H9 (cell line): ENCODE data around the gene MED27. TPM values are rescaled to one million over a fixed set of nuclear protein-coding genes. Genes with fewer than 3 reads are reported as not detected.

Experiments used
- DNase-seq: peaks from one replicate; pipeline ENCODE4 v3.0.0-alpha.2; 2017
- H2AFZ ChIP-seq: one replicate; pipeline ENCODE4 v1.6.1; 2013; ENCODE audit warnings: mild to moderate bottlenecking, low read length, control low read depth, moderate library complexity
- H2AK5ac ChIP-seq: 2 replicates; pipeline ENCODE4 v1.6.1; 2013; ENCODE audit warnings: low read length, control low read depth, mixed read lengths; ENCODE audit not compliant: insufficient read length
- H2BK120ac ChIP-seq: one replicate; pipeline ENCODE4 v1.6.1; 2013; ENCODE audit warnings: low read depth, mild to moderate bottlenecking, low read length, control low read depth, inconsistent platforms; ENCODE audit not compliant: poor library complexity, severe bottlenecking
- H2BK12ac ChIP-seq: 2 replicates; pipeline ENCODE4 v1.6.1; 2013; ENCODE audit warnings: low read length, control low read depth, mixed read lengths, low read depth; ENCODE audit not compliant: insufficient read length
- H2BK15ac ChIP-seq: 2 replicates; pipeline ENCODE4 v1.6.1; 2013; ENCODE audit warnings: low read depth, low read length, control low read depth
- H2BK20ac ChIP-seq: one replicate; pipeline ENCODE4 v1.6.1; 2013; ENCODE audit warnings: low read depth, mild to moderate bottlenecking, low read length, control low read depth, inconsistent platforms; ENCODE audit not compliant: poor library complexity, severe bottlenecking
- H2BK5ac ChIP-seq: 2 replicates; pipeline ENCODE4 v1.6.1; 2013; ENCODE audit warnings: low read length, control low read depth, mixed read lengths; ENCODE audit not compliant: insufficient read length
- H3K14ac ChIP-seq: 2 replicates; pipeline ENCODE4 v1.6.1; 2013; ENCODE audit warnings: low read length, control low read depth; ENCODE audit not compliant: insufficient read depth
- H3K18ac ChIP-seq: 2 replicates; pipeline ENCODE4 v1.6.1; 2013; ENCODE audit warnings: low read depth, mild to moderate bottlenecking, mixed read lengths, low read length, control low read depth; ENCODE audit not compliant: insufficient read length
- H3K23ac ChIP-seq: 2 replicates; pipeline ENCODE4 v1.6.1; 2013; ENCODE audit warnings: low read length, control low read depth, mixed read lengths, low read depth; ENCODE audit not compliant: insufficient read length
- H3K23me2 ChIP-seq: 2 replicates; pipeline ENCODE4 v1.6.1; 2013; ENCODE audit warnings: low read depth, mild to moderate bottlenecking, mixed read lengths, low read length, control low read depth; ENCODE audit not compliant: insufficient read length, poor library complexity, severe bottlenecking
- H3K27ac ChIP-seq: 2 replicates; pipeline ENCODE4 v1.5.1; 2013; ENCODE audit warnings: low read length, control low read depth, mixed read lengths, low read depth; ENCODE audit not compliant: insufficient read length
- H3K27me3 ChIP-seq: 2 replicates; pipeline ENCODE4 v1.6.1; 2013; ENCODE audit warnings: low read length, control low read depth, inconsistent platforms; ENCODE audit not compliant: insufficient read depth
- H3K4ac ChIP-seq: 2 replicates; pipeline ENCODE4 v1.6.1; 2013; ENCODE audit warnings: low read depth, mild to moderate bottlenecking, control low read depth, inconsistent platforms, low read length, moderate library complexity
- H3K4me1 ChIP-seq: 2 replicates; pipeline ENCODE4 v1.6.1; 2013; ENCODE audit warnings: low read length, control low read depth, inconsistent platforms; ENCODE audit not compliant: insufficient read depth
- H3K4me2 ChIP-seq: 2 replicates; pipeline ENCODE4 v1.6.1; 2013; ENCODE audit warnings: low read length, control low read depth, mixed read lengths; ENCODE audit not compliant: insufficient read length, insufficient read depth
- H3K56ac ChIP-seq: 2 replicates; pipeline ENCODE4 v1.6.1; 2013; ENCODE audit warnings: low read depth, mild to moderate bottlenecking, mixed read lengths, low read length, control low read depth; ENCODE audit not compliant: insufficient read length
- H3K79me1 ChIP-seq: 2 replicates; pipeline ENCODE4 v1.6.1; 2013; ENCODE audit warnings: low read depth, mild to moderate bottlenecking, moderate library complexity, low read length, control low read depth, inconsistent platforms; ENCODE audit not compliant: insufficient read depth, poor library complexity, severe bottlenecking
- H3K79me2 ChIP-seq: 2 replicates; pipeline ENCODE4 v1.6.1; 2013; ENCODE audit warnings: low read length, control low read depth, inconsistent platforms; ENCODE audit not compliant: insufficient read depth
- H3K9ac ChIP-seq: 2 replicates; pipeline ENCODE4 v1.6.1; 2013; ENCODE audit warnings: low read length, control low read depth, mixed read lengths; ENCODE audit not compliant: insufficient read length; ENCODE audit errors: extremely low read depth
- H3K9me3 ChIP-seq: one replicate; pipeline ENCODE4 v1.6.1; 2013; ENCODE audit warnings: low read depth, low read length, inconsistent platforms; ENCODE audit not compliant: control insufficient read depth
- H3T11ph ChIP-seq: one replicate; pipeline ENCODE4 v1.6.1; 2013; ENCODE audit warnings: mild to moderate bottlenecking, low read length, control low read depth, inconsistent platforms
- H4K20me1 ChIP-seq: one replicate; pipeline ENCODE4 v1.6.1; 2013; ENCODE audit not compliant: control insufficient read depth, insufficient read length, insufficient read depth
- H4K5ac ChIP-seq: 2 replicates; pipeline ENCODE4 v1.6.1; 2013; ENCODE audit warnings: low read depth, mild to moderate bottlenecking, mixed read lengths, low read length, control low read depth; ENCODE audit not compliant: insufficient read length
- H4K8ac ChIP-seq: replicated peaks from 2 replicates; pipeline ENCODE4 v1.6.1; 2013; ENCODE audit warnings: low read length, control low read depth, mixed read lengths, low read depth; ENCODE audit not compliant: insufficient read length
- H4K91ac ChIP-seq: 2 replicates; pipeline ENCODE4 v1.6.1; 2013; ENCODE audit warnings: low read depth, mild to moderate bottlenecking, moderate library complexity, mixed read lengths, low read length, control low read depth; ENCODE audit not compliant: insufficient read length
- H3K27ac Mint-ChIP-seq, 3 experiments: 2 replicates in 2 of 3; 3 replicates in 1 of 3; pipeline ENCODE4 v1.8.0; 2020 to 2021; ENCODE audit warnings: mixed read lengths in 3 of 3, mild to moderate bottlenecking in 1 of 3, moderate library complexity in 1 of 3
- H3K27me3 Mint-ChIP-seq: 2 replicates; pipeline ENCODE4 v1.8.0; 2021; ENCODE audit warnings: low read depth, mild to moderate bottlenecking, moderate library complexity, mixed read lengths
- H3K36me3 Mint-ChIP-seq, 3 experiments: 2 replicates in 2 of 3; 3 replicates in 1 of 3; pipeline ENCODE4 v1.8.0; 2020 to 2021; ENCODE audit warnings: low read depth in 3 of 3, mixed read lengths in 3 of 3; ENCODE audit not compliant: insufficient read depth in 1 of 3
- H3K4me1 Mint-ChIP-seq, 2 experiments: 2 replicates each; pipeline ENCODE4 v1.8.0; 2020; ENCODE audit warnings: mixed read lengths in 2 of 2
- H3K4me3 Mint-ChIP-seq, 2 experiments: 2 replicates in 1 of 2; 3 replicates in 1 of 2; pipeline ENCODE4 v1.8.0; 2020 to 2021; ENCODE audit warnings: mild to moderate bottlenecking in 2 of 2, mixed read lengths in 2 of 2, moderate library complexity in 1 of 2
- H3K9me3 Mint-ChIP-seq, 2 experiments: 2 replicates in 1 of 2; 3 replicates in 1 of 2; pipeline ENCODE4 v1.8.0; 2020; ENCODE audit warnings: mild to moderate bottlenecking in 2 of 2, mixed read lengths in 2 of 2, moderate library complexity in 1 of 2
- WGBS: extraction: QIAGEN DNeasy Blood & Tissue Kit; methylation state at CpG from one replicate; pipeline ENCODE4 v1.1.7; 2013; ENCODE audit warnings: missing lambda C conversion rate, low lambda C conversion rate, mixed read lengths; ENCODE audit not compliant: insufficient read length; ENCODE audit errors: extremely low coverage; 5-methylcytosine and 5-hydroxymethylcytosine counted together
- total RNA-seq: library from RNA; stranded (reverse); gene quantifications from 2 replicates; pipeline ENCODE4 v1.2.1, GENCODE V29; 2021
- TF ChIP-seq, protein P1 (sequence below): fragments of 200-600 bp; sonication (generic); conservative IDR thresholded peaks from 3 replicates; pipeline ENCODE4 v1.8.0; 2021; ENCODE audit warnings: antibody characterized with exemption, mild to moderate bottlenecking

Gene MED27
- total RNA-seq, 1 experiment from 2014 or later = 33.5 TPM

DNA sequence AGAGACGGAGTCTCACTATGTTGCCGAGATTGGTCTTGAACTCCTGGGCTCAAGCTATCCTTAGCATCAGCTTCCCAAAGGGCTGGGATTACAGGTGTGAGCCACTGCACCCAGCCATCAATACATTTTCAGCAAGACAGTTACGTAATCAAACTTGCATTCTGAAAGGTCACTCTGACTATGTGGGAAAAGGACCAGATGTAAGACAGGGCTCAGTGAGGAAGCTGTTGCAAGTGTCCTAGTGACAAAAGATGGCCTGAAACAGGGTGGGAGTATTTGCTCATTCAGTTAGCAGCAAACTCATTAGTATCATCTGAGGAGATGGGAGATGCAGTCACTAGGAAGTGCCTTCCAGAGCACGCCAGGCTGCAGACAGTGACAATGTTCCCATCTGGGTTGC lies 16.9 kb downstream of the MED27 start:
- no peak overlapping the region for H4K8ac ChIP-seq
- WGBS = no CpG with 5 or more reads among the region's 4 CpGs
- no peaks in the 10 kb centered on the region for H3K27me3 ChIP-seq
- H3K79me2 ChIP-seq = peaks cover 2% of the 10 kb centered on the region; the same call in 1 of the 2 replicates
- peaks cover 11 to 16% (median 12%) of the 10 kb centered on the region in 3 experiments for H3K36me3 Mint-ChIP-seq
- no peak overlapping the region for H3K23ac ChIP-seq
- no peak for DNase-seq
- no peak overlapping the region for H3K56ac ChIP-seq
- no peak overlapping the region for H2BK12ac ChIP-seq
- H3K18ac ChIP-seq = no peak overlapping the region
- no peak overlapping the region for H3K14ac ChIP-seq
- H4K5ac ChIP-seq = no peak overlapping the region
- H3K27ac ChIP-seq = no peak overlapping the region
- no peak overlapping the region for H3K4ac ChIP-seq
- peaks cover 0 to 9% of the 10 kb centered on the region in 2 experiments; a peak in 1 of 5 replicates for H3K9me3 Mint-ChIP-seq
- H3K23me2 ChIP-seq = no peaks in the 10 kb centered on the region
- H4K91ac ChIP-seq = no peak overlapping the region
- H3K4me3 Mint-ChIP-seq = no peak overlapping the region
- H3T11ph ChIP-seq = no peak overlapping the region
- no peak overlapping the region for H3K9ac ChIP-seq
- H2AK5ac ChIP-seq = no peak overlapping the region
- no peaks in the 10 kb centered on the region for H4K20me1 ChIP-seq
- H3K27me3 Mint-ChIP-seq = no peaks in the 10 kb centered on the region
- H3K27ac Mint-ChIP-seq = no peak overlapping the region
- no peaks in the 10 kb centered on the region; the same call in 1 of the 2 replicates for H3K4me1 ChIP-seq
- TF ChIP-seq, protein P1, sequence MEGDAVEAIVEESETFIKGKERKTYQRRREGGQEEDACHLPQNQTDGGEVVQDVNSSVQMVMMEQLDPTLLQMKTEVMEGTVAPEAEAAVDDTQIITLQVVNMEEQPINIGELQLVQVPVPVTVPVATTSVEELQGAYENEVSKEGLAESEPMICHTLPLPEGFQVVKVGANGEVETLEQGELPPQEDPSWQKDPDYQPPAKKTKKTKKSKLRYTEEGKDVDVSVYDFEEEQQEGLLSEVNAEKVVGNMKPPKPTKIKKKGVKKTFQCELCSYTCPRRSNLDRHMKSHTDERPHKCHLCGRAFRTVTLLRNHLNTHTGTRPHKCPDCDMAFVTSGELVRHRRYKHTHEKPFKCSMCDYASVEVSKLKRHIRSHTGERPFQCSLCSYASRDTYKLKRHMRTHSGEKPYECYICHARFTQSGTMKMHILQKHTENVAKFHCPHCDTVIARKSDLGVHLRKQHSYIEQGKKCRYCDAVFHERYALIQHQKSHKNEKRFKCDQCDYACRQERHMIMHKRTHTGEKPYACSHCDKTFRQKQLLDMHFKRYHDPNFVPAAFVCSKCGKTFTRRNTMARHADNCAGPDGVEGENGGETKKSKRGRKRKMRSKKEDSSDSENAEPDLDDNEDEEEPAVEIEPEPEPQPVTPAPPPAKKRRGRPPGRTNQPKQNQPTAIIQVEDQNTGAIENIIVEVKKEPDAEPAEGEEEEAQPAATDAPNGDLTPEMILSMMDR = no peak
- H2BK15ac ChIP-seq = no peak overlapping the region
- H2BK5ac ChIP-seq = no peak overlapping the region
- no peak overlapping the region for H2AFZ ChIP-seq
- H2BK120ac ChIP-seq = no peak overlapping the region
- H2BK20ac ChIP-seq = no peak overlapping the region
- H3K9me3 ChIP-seq = no peaks in the 10 kb centered on the region
- no peak overlapping the region for H3K4me2 ChIP-seq
- peaks cover 16 to 20% of the 10 kb centered on the region in 2 experiments for H3K4me1 Mint-ChIP-seq
- peaks cover 10% of the 10 kb centered on the region for H3K79me1 ChIP-seq
